CD8-positive, alpha-beta memory T cell (primary cell): Measurements from ENCODE around the gene MFSD2A. TPM values are rescaled to one million over a fixed set of nuclear protein-coding genes. Genes with fewer than 3 reads are reported as not detected.
A peak's percentile ranks its signal among the peaks of the same experiment; 100 is the strongest.

ENCODE experiments used
- CTCF ChIA-PET: fragments of 350-600 bp; sonication (Branson Sonifier 250); formaldehyde crosslinking; loops from one replicate; lab custom pipeline; 2021; ENCODE audit warnings: antibody characterized with exemption; lab: Charles Lee
- POLR2A ChIA-PET: fragments of 350-600 bp; sonication (Branson Sonifier 250); formaldehyde crosslinking; loops from one replicate; lab custom pipeline; 2021; ENCODE audit warnings: antibody characterized with exemption; lab: Charles Lee
- DNase-seq, 5 donors: peaks; one replicate each; pipeline versions ENCODE4 v3.0.0 to v3.0.0-alpha.2; 2020 to 2022; ENCODE audit warnings: mixed read lengths in 1 of 5
- H3K27ac ChIP-seq: one replicate; pipeline ENCODE4 v1.7.0; 2013; ENCODE audit warnings: low read depth, mild to moderate bottlenecking, low read length, moderate library complexity
- H3K27me3 ChIP-seq: 2 replicates; pipeline ENCODE4 v1.7.0; 2013; ENCODE audit warnings: low read length, mild to moderate bottlenecking; ENCODE audit not compliant: insufficient read depth, poor library complexity, severe bottlenecking
- H3K36me3 ChIP-seq: 2 replicates; pipeline ENCODE4 v1.7.0; 2013; ENCODE audit warnings: mild to moderate bottlenecking, low read length, moderate library complexity; ENCODE audit not compliant: insufficient read depth
- H3K4me1 ChIP-seq: 2 replicates; pipeline ENCODE4 v1.7.0; 2013; ENCODE audit warnings: mild to moderate bottlenecking, low read length, moderate library complexity; ENCODE audit not compliant: insufficient read depth
- H3K4me3 ChIP-seq: 2 replicates; pipeline ENCODE4 v1.7.0; 2013; ENCODE audit warnings: mild to moderate bottlenecking, low read length
- H3K9me3 ChIP-seq: 2 replicates; pipeline ENCODE4 v1.7.0; 2013; ENCODE audit warnings: mild to moderate bottlenecking, low read length
- H3K27ac Mint-ChIP-seq, 8 donors: one replicate each; pipeline ENCODE4 v1.8.0; 2020 to 2021; ENCODE audit warnings: mixed read lengths in 8 of 8, mild to moderate bottlenecking in 6 of 8, inconsistent platforms in 3 of 8, moderate library complexity in 3 of 8
- H3K27me3 Mint-ChIP-seq, 2 donors: one replicate each; pipeline ENCODE4 v1.8.0; 2020 to 2021; ENCODE audit warnings: mixed read lengths in 2 of 2, mild to moderate bottlenecking in 1 of 2, moderate library complexity in 1 of 2
- H3K36me3 Mint-ChIP-seq, 3 donors: one replicate each; pipeline ENCODE4 v1.8.0; 2020 to 2021; ENCODE audit warnings: mixed read lengths in 3 of 3, inconsistent platforms in 1 of 3, mild to moderate bottlenecking in 1 of 3
- H3K4me1 Mint-ChIP-seq, 3 donors: one replicate each; pipeline ENCODE4 v1.8.0; 2020 to 2021; ENCODE audit warnings: mixed read lengths in 3 of 3, inconsistent platforms in 1 of 3, mild to moderate bottlenecking in 1 of 3
- H3K4me3 Mint-ChIP-seq, 7 donors: one replicate each; pipeline ENCODE4 v1.8.0; 2020 to 2021; ENCODE audit warnings: mixed read lengths in 7 of 7, mild to moderate bottlenecking in 6 of 7, moderate library complexity in 4 of 7, inconsistent platforms in 2 of 7
- H3K9me3 Mint-ChIP-seq, 5 donors: one replicate each; pipeline ENCODE4 v1.8.0; 2020 to 2022; ENCODE audit warnings: mixed read lengths in 5 of 5, mild to moderate bottlenecking in 3 of 5, moderate library complexity in 2 of 5, inconsistent platforms in 1 of 5
- polyA plus RNA-seq: library from polyadenylated mRNA; unstranded; fragments of 300-500 nt; fragmentation: Illumina TruSeq; gene quantifications from one replicate; pipeline ENCODE4 v1.2.3, GENCODE V29; 2021
- total RNA-seq, 2 experiments: library from RNA; stranded (reverse); gene quantifications; one replicate each; pipeline ENCODE4 v1.2.3, GENCODE V29; 2021

Gene MFSD2A
- total and polyA plus RNA-seq, 3 experiments from 2014 or later = 0.13 to 28.7 (median 23.8) TPM

DNA sequence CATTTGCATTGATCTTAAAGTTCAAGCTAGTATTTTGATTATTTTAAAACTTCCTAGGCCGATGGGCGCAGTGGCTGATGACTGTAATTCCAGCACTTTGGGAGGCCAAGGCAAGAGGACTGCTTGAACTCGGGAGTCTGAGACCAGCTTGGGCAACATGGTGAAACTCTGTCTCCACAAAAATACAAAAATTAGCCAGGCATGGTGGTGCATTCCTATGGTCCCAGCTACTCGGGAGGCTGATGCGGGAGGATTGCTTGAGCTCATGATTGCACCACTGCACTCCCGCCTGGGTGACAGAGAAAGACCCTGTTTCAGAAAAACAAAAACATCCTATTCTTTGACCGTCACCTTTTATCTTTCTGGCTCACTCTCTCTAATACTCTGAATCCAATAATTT, 30.0 kb downstream of the MFSD2A start:
- Mint-ChIP-seq H3K36me3 (no peaks in the 10 kb centered on the region), H3K4me1 (no peaks in the 10 kb centered on the region), H3K27me3 (peaks cover 0 to 2% of the 10 kb centered on the region in 2 donors), H3K27ac (no peak overlapping the region), H3K4me3 (no peak overlapping the region), H3K9me3 (no peaks in the 10 kb centered on the region)
- ChIA-PET POLR2A (no interaction called here), CTCF (interaction anchor here (1.8 kb wide), 1 partner anchor 11 kb away, joined by 5 read pairs; no protein-coding TSS in a partner anchor)
- Histone ChIP-seq H3K27me3 (no peaks in the 10 kb centered on the region), H3K27ac (no peak overlapping the region), H3K36me3 (no peaks in the 10 kb centered on the region), H3K9me3 (no peaks in the 10 kb centered on the region), H3K4me3 (no peak overlapping the region), H3K4me1 (no peaks in the 10 kb centered on the region)
- no peak for DNase-seq

DNA sequence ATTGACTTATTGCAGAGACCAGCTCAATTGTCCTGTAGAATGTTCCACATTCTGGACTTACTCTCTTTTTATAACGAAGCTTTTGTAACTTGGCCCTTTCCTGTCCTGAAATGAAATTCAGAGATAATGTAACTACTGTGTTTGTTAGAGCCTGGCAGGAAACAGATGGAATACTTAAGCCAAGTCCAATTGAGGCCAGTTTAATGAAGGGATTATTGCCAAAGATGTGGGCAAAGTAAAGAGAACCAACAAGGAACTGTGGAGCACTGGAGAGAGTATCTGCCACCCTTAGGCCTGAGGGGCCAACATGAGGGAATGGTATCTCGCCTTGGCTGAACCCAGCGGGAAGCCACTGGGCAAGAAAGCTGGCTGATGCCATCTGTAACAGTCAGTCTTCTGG, 32.9 kb downstream of the MFSD2A start:
- ChIA-PET POLR2A (no interaction called here), CTCF (no interaction called here)
- DNase-seq = no peak
- no peaks in the 10 kb centered on the region for H3K4me1 ChIP-seq
- Mint-ChIP-seq H3K4me1 (no peaks in the 10 kb centered on the region), H3K27ac (peak overlapping the region in 2 of 8 donors; percentile 42 to 61), H3K36me3 (no peaks in the 10 kb centered on the region), H3K4me3 (no peak overlapping the region), H3K27me3 (peaks cover 0 to 2% of the 10 kb centered on the region in 2 donors), H3K9me3 (no peaks in the 10 kb centered on the region)
- H3K36me3 ChIP-seq = no peaks in the 10 kb centered on the region
- H3K27ac ChIP-seq = no peak overlapping the region
- no peaks in the 10 kb centered on the region for H3K9me3 ChIP-seq
- H3K27me3 ChIP-seq = no peaks in the 10 kb centered on the region
- no peak overlapping the region for H3K4me3 ChIP-seq

DNA sequence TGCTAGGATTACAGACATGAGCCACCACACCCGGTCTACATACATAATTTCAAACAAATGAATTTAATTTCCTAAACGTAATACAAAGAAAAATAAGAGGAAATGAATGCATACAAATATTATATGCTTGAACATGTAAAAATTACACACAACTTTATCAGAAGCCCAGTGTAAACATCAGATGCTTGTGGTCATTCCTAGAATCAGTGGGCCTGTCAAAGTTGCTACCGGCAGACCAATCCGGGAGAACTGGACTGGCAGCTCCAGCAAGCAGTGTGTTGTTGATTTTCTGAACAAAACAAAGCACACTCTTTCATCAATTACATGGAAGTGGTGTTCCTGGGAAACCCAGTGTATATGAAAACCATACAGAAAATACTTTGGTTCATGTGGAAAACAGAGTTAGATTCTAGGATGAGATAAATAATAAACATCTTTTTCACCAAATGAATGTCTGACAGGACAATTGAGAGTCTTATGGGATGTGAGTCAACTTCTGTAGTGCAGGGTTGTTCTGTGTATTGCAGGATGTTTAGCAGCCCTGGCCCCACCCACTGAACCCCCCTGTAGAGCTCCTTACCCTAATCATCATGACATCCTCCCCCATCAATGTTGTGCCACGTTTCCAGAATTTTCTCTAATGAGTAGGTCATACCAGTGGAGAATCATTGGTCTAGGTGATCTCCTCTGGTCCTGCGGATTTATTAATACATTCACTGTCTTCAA, 33.8 kb downstream of the MFSD2A start:
- Mint-ChIP-seq H3K9me3 (no peaks in the 10 kb centered on the region), H3K27me3 (peaks cover 0 to 2% of the 10 kb centered on the region in 2 donors), H3K36me3 (no peaks in the 10 kb centered on the region), H3K4me3 (no peak overlapping the region), H3K27ac (no peak overlapping the region), H3K4me1 (no peaks in the 10 kb centered on the region)
- Histone ChIP-seq H3K4me1 (no peaks in the 10 kb centered on the region), H3K27me3 (no peaks in the 10 kb centered on the region), H3K9me3 (no peaks in the 10 kb centered on the region), H3K27ac (no peak overlapping the region), H3K36me3 (no peaks in the 10 kb centered on the region), H3K4me3 (no peak overlapping the region)
- CTCF ChIA-PET = no interaction called here
- POLR2A ChIA-PET = no interaction called here
- DNase-seq = no peak

DNA sequence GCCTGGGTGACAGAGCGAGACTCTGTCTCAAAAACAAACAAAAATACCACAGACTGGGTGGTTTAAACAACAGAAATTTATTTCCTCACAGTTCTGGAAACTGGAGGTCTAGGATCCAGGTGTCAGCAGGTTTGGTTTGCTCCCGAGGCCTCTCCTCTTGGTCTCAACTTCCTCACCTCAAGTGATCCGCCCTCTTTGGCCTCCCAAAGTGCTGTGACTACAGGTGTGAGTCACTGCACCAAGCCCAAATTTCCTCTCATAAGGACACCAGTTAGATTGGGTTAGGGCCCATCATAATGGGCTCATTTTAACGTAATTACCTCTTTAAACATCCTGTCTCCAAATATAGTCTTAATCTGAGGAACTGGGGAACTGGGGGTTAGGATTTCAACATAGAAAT, 35.5 kb downstream of the MFSD2A start:
- H3K4me3 ChIP-seq = no peak overlapping the region
- no peak overlapping the region for H3K27ac ChIP-seq
- peaks cover 5% of the 10 kb centered on the region for H3K4me1 ChIP-seq
- no peaks in the 10 kb centered on the region for H3K36me3 ChIP-seq
- Mint-ChIP-seq H3K36me3 (no peaks in the 10 kb centered on the region), H3K27me3 (no peaks in the 10 kb centered on the region), H3K4me3 (no peak overlapping the region), H3K27ac (no peak overlapping the region), H3K4me1 (peaks cover 5 to 8% (median 8%) of the 10 kb centered on the region in 3 donors), H3K9me3 (no peaks in the 10 kb centered on the region)
- H3K27me3 ChIP-seq = no peaks in the 10 kb centered on the region
- ChIA-PET CTCF (no interaction called here), POLR2A (no interaction called here)
- no peak for DNase-seq
- no peaks in the 10 kb centered on the region for H3K9me3 ChIP-seq

DNA sequence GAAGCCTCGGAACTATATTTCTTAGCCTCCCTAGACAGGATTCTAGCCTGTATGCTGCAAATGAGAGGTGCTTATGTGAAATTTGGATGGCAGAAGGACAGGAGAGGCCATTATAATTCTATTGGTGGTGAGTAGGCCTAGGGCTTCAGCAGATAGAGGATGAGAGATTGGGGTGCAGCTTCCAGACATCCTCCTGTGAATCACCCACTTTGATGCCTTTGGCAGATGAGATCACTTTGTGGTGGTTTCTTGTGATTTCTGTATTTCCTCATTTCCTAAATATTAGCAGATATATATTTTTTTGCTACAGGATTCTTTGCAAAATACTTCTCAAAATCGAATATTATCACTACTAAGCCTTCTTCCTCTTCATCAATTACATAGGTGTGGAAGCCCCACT, 37.3 kb downstream of the MFSD2A start:
- CTCF ChIA-PET = no interaction called here
- Histone ChIP-seq H3K27ac (no peak overlapping the region), H3K36me3 (no peaks in the 10 kb centered on the region), H3K4me3 (no peak overlapping the region), H3K4me1 (peaks cover 15% of the 10 kb centered on the region), H3K27me3 (no peaks in the 10 kb centered on the region), H3K9me3 (no peaks in the 10 kb centered on the region)
- Mint-ChIP-seq H3K27ac (peak overlapping the region in 1 of 8 donors; percentile 9), H3K27me3 (peaks cover 0 to 1% of the 10 kb centered on the region in 2 donors), H3K9me3 (no peaks in the 10 kb centered on the region), H3K4me3 (no peak overlapping the region), H3K4me1 (peaks cover 19 to 23% (median 22%) of the 10 kb centered on the region in 3 donors), H3K36me3 (no peaks in the 10 kb centered on the region)
- DNase-seq = no peak
- POLR2A ChIA-PET = no interaction called here

DNA sequence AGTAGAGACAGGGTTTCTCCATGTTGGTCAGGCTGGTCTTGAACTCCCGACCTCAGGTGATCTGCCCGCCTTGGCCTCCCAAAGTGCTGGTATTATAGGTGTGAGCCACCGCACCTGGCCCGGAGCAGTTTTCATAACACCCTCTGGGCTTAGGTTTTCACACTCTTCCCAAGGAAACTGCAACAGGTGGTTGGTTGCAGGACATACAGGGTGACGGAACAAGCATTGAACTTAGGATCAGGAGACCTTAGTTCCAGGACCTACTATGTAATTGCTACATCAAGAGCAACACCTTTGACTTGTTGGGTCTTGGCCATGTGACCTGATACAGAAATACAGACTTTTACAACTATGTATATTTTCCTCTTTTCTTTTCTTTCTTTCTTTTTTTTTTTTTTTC, 37.9 kb downstream of the MFSD2A start:
- Histone ChIP-seq H3K4me3 (no peak overlapping the region), H3K4me1 (peaks cover 15% of the 10 kb centered on the region), H3K27me3 (no peaks in the 10 kb centered on the region), H3K9me3 (no peaks in the 10 kb centered on the region), H3K36me3 (no peaks in the 10 kb centered on the region), H3K27ac (no peak overlapping the region)
- Mint-ChIP-seq H3K9me3 (no peaks in the 10 kb centered on the region), H3K27ac (no peak overlapping the region), H3K4me1 (peaks cover 19 to 23% (median 22%) of the 10 kb centered on the region in 3 donors), H3K4me3 (no peak overlapping the region), H3K27me3 (peaks cover 0 to 1% of the 10 kb centered on the region in 2 donors), H3K36me3 (no peaks in the 10 kb centered on the region)
- no peak for DNase-seq
- ChIA-PET CTCF (no interaction called here), POLR2A (no interaction called here)

DNA sequence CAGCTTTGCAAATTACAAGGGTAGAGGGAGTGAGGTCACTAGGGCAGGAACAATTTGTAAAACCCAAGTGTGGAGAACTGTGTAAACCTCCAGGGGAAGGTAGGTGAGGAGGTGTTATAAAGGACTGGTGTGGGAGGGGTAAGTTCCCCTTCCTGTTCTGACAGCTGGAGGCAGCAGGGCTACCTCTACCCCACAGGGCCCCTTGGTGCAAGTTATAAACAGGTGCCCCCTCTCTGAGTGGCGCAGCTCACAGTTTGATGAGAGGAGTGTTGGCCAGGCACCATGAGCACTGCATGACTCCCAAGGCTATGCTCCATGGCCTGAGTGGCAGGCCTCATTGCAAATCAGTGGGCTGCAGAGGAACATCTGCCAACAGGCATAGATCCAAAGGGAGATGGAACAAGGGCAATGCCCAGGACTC, 41.0 kb downstream of the MFSD2A start:
- Mint-ChIP-seq H3K27ac (peak overlapping the region; percentile 65 to 89 (median 84)), H3K4me1 (peaks cover 19 to 23% (median 22%) of the 10 kb centered on the region in 3 donors), H3K27me3 (peaks cover 0 to 1% of the 10 kb centered on the region in 2 donors), H3K9me3 (no peaks in the 10 kb centered on the region), H3K36me3 (no peaks in the 10 kb centered on the region), H3K4me3 (peak overlapping the region in 6 of 7 donors; percentile 25 to 67 (median 44))
- ChIA-PET CTCF (no interaction called here), POLR2A (no interaction called here)
- Histone ChIP-seq H3K4me1 (peaks cover 15% of the 10 kb centered on the region), H3K36me3 (no peaks in the 10 kb centered on the region), H3K9me3 (no peaks in the 10 kb centered on the region), H3K27ac (no peak overlapping the region), H3K4me3 (no peak overlapping the region), H3K27me3 (no peaks in the 10 kb centered on the region)
- peak in 4 of 5 donors; percentile 5 to 50 (median 26) for DNase-seq

DNA sequence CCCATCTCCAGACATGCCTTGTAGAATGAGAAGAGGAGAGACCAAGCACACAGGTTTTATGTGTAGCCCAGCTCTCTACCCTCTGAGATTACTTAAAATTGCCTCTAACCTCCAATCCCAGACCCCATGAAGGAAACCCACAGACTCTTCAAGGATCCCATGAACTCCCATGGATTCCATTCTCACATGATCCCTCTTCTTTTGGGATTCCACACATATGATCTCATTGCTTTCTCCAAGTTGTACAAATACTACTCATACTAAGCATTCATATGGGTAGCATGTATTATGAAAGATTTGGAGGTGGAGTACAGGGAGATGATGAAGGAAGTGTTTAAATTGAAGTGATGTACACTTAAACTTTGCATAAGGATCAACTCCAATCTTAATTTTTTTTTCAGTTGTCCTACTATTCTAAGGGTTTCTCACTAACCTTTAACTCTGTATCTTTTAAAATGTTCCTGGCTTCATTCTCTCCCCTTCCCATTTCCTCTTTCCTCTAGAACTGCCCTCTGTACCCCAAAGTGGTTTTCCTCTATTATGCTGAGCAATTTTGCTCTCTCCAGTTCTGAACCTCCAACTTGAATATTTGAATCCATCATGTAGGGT, 41.6 kb downstream of the MFSD2A start:
- H3K27ac ChIP-seq = no peak overlapping the region
- Mint-ChIP-seq H3K27me3 (peaks cover 0 to 1% of the 10 kb centered on the region in 2 donors), H3K36me3 (no peaks in the 10 kb centered on the region), H3K9me3 (no peaks in the 10 kb centered on the region), H3K27ac (peak overlapping the region; percentile 62 to 89 (median 76)), H3K4me3 (peak overlapping the region in 5 of 7 donors; percentile 25 to 67 (median 45)), H3K4me1 (peaks cover 19 to 24% (median 22%) of the 10 kb centered on the region in 3 donors)
- H3K9me3 ChIP-seq = no peaks in the 10 kb centered on the region
- no peak for DNase-seq
- CTCF ChIA-PET = no interaction called here
- POLR2A ChIA-PET = no interaction called here
- H3K4me1 ChIP-seq = peaks cover 15% of the 10 kb centered on the region
- no peaks in the 10 kb centered on the region for H3K36me3 ChIP-seq
- H3K27me3 ChIP-seq = no peaks in the 10 kb centered on the region
- no peak overlapping the region for H3K4me3 ChIP-seq
